ENCODE results near the gene SMIM26. TPM values are rescaled to one million over a fixed set of nuclear protein-coding genes. Genes with fewer than 3 reads are reported as not detected.
"Not testable (repeated sequence)": the region's sequence is repeated elsewhere in the genome, so short reads cannot be mapped to it uniquely, and the experiment has no call there.

Gene SMIM26, protein sequence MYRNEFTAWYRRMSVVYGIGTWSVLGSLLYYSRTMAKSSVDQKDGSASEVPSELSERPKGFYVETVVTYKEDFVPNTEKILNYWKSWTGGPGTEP
- polyA plus RNA-seq, result 105 TPM
- long read RNA-seq, donor 1, transcript SMIM26-201 (2 exons, 505 nt), result minor isoform, 8 of 41 reads
- long read RNA-seq, donor 1, transcript SMIM26-202 (2 exons, 575 nt), result major isoform, 33 of 41 reads
- long read RNA-seq, donor 1, partial matches to known transcripts, result 0 of 41 reads
- long read RNA-seq, donor 1, other reads (novel, unspliced or antisense), result 0 of 41 reads
- long read RNA-seq, donor 2, transcript SMIM26-201 (2 exons, 505 nt), result minor isoform, 36 of 122 reads
- long read RNA-seq, donor 2, transcript SMIM26-202 (2 exons, 575 nt), result major isoform, 70 of 122 reads
- long read RNA-seq, donor 2, partial matches to known transcripts, result 16 of 122 reads
- long read RNA-seq, donor 2, other reads (novel, unspliced or antisense), result 0 of 122 reads
- long read RNA-seq, donor 3, transcript SMIM26-202 (2 exons, 575 nt), result major isoform, 114 of 150 reads
- long read RNA-seq, donor 3, transcript SMIM26-201 (2 exons, 505 nt), result minor isoform, 36 of 150 reads
- long read RNA-seq, donor 3, partial matches to known transcripts, result 0 of 150 reads
- long read RNA-seq, donor 3, other reads (novel, unspliced or antisense), result 0 of 150 reads
- long read RNA-seq, donor 4, transcript SMIM26-202 (2 exons, 575 nt), result major isoform, 8 of 11 reads
- long read RNA-seq, donor 4, partial matches to known transcripts, result 0 of 11 reads
- long read RNA-seq, donor 4, other reads (novel, unspliced or antisense), result 0 of 11 reads
- long read RNA-seq, donor 5, transcript SMIM26-201 (2 exons, 505 nt), result minor isoform, 15 of 52 reads
- long read RNA-seq, donor 5, transcript SMIM26-202 (2 exons, 575 nt), result major isoform, 32 of 52 reads
- long read RNA-seq, donor 5, partial matches to known transcripts, result 5 of 52 reads
- long read RNA-seq, donor 5, other reads (novel, unspliced or antisense), result 0 of 52 reads
- long read RNA-seq, donor 6, transcript SMIM26-202 (2 exons, 575 nt), result major isoform, 64 of 101 reads
- long read RNA-seq, donor 6, transcript SMIM26-201 (2 exons, 505 nt), result minor isoform, 25 of 101 reads
- long read RNA-seq, donor 6, partial matches to known transcripts, result 12 of 101 reads
- long read RNA-seq, donor 6, other reads (novel, unspliced or antisense), result 0 of 101 reads
- long read RNA-seq, donor 7, transcript SMIM26-201 (2 exons, 505 nt), result minor isoform, 10 of 41 reads
- long read RNA-seq, donor 7, transcript SMIM26-202 (2 exons, 575 nt), result major isoform, 31 of 41 reads
- long read RNA-seq, donor 7, partial matches to known transcripts, result 0 of 41 reads
- long read RNA-seq, donor 7, other reads (novel, unspliced or antisense), result 0 of 41 reads
- long read RNA-seq, donor 8, transcript SMIM26-202 (2 exons, 575 nt), result major isoform, 95 of 129 reads
- long read RNA-seq, donor 8, transcript SMIM26-201 (2 exons, 505 nt), result minor isoform, 34 of 129 reads
- long read RNA-seq, donor 8, partial matches to known transcripts, result 0 of 129 reads
- long read RNA-seq, donor 8, other reads (novel, unspliced or antisense), result 0 of 129 reads
- long read RNA-seq, donor 9, transcript SMIM26-201 (2 exons, 505 nt), result minor isoform, 31 of 136 reads
- long read RNA-seq, donor 9, transcript SMIM26-202 (2 exons, 575 nt), result major isoform, 105 of 136 reads
- long read RNA-seq, donor 9, partial matches to known transcripts, result 0 of 136 reads
- long read RNA-seq, donor 9, other reads (novel, unspliced or antisense), result 0 of 136 reads
- long read RNA-seq, donor 10, transcript SMIM26-202 (2 exons, 575 nt), result major isoform, 96 of 128 reads
- long read RNA-seq, donor 10, transcript SMIM26-201 (2 exons, 505 nt), result minor isoform, 32 of 128 reads
- long read RNA-seq, donor 10, partial matches to known transcripts, result 0 of 128 reads
- long read RNA-seq, donor 10, other reads (novel, unspliced or antisense), result 0 of 128 reads
- long read RNA-seq, donor 11, transcript SMIM26-202 (2 exons, 575 nt), result major isoform, 50 of 78 reads
- long read RNA-seq, donor 11, transcript SMIM26-201 (2 exons, 505 nt), result minor isoform, 28 of 78 reads
- long read RNA-seq, donor 11, partial matches to known transcripts, result 0 of 78 reads
- long read RNA-seq, donor 11, other reads (novel, unspliced or antisense), result 0 of 78 reads

DNA sequence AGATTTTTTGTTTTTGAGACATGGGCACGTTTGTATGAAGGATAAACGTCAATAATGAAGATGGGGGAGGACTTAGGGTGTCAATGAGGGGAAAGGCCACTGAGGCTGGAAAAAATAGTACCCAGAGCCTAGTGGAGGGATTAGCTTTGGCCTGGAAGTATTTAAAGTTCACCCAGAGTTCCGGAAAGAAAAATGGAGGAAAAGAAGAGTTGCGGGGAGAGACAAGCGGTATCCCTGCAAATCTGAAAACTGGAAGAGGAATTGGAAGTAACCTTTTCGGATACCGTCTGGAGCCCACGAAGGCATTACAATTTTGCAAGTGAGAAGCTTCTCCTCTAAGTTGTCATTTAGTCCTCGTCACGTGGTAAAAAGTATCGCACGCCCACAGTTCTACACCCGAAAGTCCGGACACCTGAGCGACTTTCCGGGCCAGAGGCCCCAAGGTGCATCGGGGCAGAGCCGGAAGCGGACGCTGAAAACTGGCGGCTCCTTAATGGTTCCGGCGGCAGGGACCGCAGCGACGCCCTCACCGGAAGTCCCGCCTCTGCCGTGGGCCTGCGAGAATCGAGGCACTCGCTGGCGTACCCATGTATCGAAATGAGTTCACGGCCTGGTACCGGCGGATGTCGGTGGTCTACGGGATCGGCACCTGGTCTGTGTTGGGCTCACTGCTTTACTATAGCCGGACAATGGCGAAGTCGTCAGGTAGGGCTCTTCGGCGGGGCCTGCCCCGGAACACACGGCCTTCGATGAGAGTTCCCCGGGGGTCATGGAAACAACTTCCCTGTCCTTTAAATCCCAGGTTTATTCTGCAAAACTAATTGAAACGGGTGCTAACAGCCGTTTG is at the start of gene SMIM26:
Gene SMIM26, plus strand, starts transcription at position 541 of the 847 bp plus-strand sequence. Its CDS starts 47 bp downstream, at position 588.
- H3K36me3 ChIP-seq (ENCODE audit: control insufficient read depth, insufficient read depth, low read length), result peaks cover 23% of the 10 kb centered on the region
- H3K27ac ChIP-seq (ENCODE audit: low read length), result peak within 1 kb of the TSS; percentile 89
- no peaks in the 10 kb centered on the region for H3K4me1 ChIP-seq (ENCODE audit: control insufficient read depth, insufficient read depth, low read length)
- H3K27me3 ChIP-seq (ENCODE audit: control insufficient read depth, insufficient read depth, low read length), result no peaks in the 10 kb centered on the region
- DNase-seq, result peak; percentile 94 to 97
- 3% methylated on average over 10 of the region's 51 CpGs for WGBS (ENCODE audit: insufficient coverage, low lambda C conversion rate)
- no peaks in the 10 kb centered on the region for H3K9me3 ChIP-seq (ENCODE audit: control insufficient read depth, low read depth, low read length)
- H3K4me3 ChIP-seq (ENCODE audit: low read length), result peak within 1 kb of the TSS; percentile 90

DNA sequence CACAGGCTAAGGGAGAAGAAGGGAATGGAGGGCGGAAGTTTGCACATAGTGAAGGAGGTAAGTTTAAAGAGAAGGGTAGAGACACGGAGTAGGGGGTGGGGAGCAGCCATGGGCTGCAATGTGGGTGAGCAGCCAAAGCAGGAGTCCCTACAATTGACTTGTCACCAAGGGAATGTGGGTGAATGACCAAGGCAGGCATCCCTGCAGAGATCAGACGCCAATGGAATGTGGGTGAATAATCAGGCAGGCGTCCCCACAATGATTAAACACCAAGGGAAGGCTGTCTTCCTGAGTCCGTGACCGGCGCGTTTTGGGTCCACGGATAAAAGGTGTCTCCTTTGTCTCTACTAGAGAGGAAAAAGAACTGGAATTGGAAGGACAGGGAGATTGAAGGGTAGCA is 45.2 kb upstream of the SMIM26 start:
- H3K9me3 ChIP-seq (ENCODE audit: control insufficient read depth, low read depth, low read length); DNase-seq; H3K27ac ChIP-seq (ENCODE audit: low read length); H3K27me3 ChIP-seq (ENCODE audit: control insufficient read depth, insufficient read depth, low read length); H3K4me1 ChIP-seq (ENCODE audit: control insufficient read depth, insufficient read depth, low read length); H3K4me3 ChIP-seq (ENCODE audit: low read length): not testable (repeated sequence)
- no CpG with 5 or more reads among the region's 9 CpGs for WGBS (ENCODE audit: insufficient coverage, low lambda C conversion rate)
- peaks cover 34% of the 10 kb centered on the region for H3K36me3 ChIP-seq (ENCODE audit: control insufficient read depth, insufficient read depth, low read length)

DNA sequence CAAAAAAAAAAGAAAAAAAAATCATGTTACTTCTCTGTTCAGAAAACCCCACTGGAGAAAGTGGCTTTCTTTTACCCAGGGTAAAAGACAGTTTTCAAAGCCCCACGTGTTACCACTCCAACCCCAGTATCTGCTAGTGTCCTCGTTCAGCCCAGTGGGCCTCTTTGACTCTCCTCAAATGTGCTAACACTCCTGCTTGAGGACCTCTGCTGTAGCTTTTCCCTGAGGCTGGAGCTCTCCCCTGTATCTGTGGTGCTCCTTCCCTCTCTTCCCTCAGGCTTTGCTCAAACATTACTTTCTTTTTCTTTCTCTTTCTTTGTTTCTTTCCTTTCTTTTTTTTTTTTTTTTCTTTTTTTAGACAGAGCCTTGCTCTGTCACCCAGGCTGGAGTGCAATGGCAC is 44.2 kb upstream of the SMIM26 start:
- DNase-seq, result no peak
- Histone ChIP-seq H3K4me3 (ENCODE audit: low read length) (no peak overlapping the region), H3K27me3 (ENCODE audit: control insufficient read depth, insufficient read depth, low read length) (no peaks in the 10 kb centered on the region), H3K4me1 (ENCODE audit: control insufficient read depth, insufficient read depth, low read length) (no peaks in the 10 kb centered on the region), H3K27ac (ENCODE audit: low read length) (no peak overlapping the region), H3K36me3 (ENCODE audit: control insufficient read depth, insufficient read depth, low read length) (peaks cover 42% of the 10 kb centered on the region), H3K9me3 (ENCODE audit: control insufficient read depth, low read depth, low read length) (no peaks in the 10 kb centered on the region)
- WGBS (ENCODE audit: insufficient coverage, low lambda C conversion rate), result 93% methylated on average over 2 of the region's 2 CpGs

DNA sequence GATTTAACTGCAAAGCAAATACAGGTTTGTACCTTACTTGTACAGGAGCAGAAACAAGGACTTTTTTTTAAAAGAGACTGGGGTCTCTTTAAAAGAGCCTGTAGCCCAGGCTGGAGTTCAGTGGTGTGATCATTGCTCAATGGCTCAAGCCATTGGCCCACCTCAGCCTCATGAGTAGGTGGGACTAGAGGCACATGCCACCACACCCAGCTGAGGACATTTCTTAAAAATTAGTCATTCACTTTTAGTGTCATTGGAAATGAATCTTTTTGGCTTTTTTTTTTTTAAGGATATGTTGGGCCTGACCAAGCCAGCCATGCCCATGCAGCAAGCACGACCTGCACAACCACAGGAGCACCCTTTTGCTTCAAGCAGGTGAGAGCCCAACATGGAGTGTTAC is 42.6 kb upstream of the SMIM26 start:
- Histone ChIP-seq H3K4me3 (ENCODE audit: low read length) (no peak overlapping the region), H3K36me3 (ENCODE audit: control insufficient read depth, insufficient read depth, low read length) (peaks cover 57% of the 10 kb centered on the region)
- no CpG with 5 or more reads among the region's 1 CpG for WGBS (ENCODE audit: insufficient coverage, low lambda C conversion rate)

DNA sequence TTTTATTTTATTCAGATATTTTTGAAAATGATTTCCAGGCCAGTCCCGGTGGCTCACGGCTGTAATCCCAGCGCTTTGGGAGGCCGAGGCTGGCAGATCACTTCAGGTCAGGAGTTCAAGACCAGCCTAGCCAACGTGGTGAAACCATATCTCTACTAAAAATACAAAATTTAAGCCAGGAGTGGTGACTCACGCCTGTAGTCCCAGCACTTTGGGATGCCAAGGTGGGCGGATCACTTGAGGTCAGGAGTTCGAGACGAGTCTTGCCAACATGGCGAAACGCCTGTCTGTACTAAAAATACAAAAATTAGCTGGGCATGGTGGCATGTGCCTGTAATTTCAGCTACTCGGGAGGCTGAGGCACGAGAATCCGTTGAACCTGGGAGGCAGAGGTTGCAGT is 40.5 kb upstream of the SMIM26 start:
- peaks cover 68% of the 10 kb centered on the region for H3K36me3 ChIP-seq (ENCODE audit: control insufficient read depth, insufficient read depth, low read length)
- H3K9me3 ChIP-seq (ENCODE audit: control insufficient read depth, low read depth, low read length); DNase-seq; H3K4me3 ChIP-seq (ENCODE audit: low read length); H3K27me3 ChIP-seq (ENCODE audit: control insufficient read depth, insufficient read depth, low read length); H3K4me1 ChIP-seq (ENCODE audit: control insufficient read depth, insufficient read depth, low read length); H3K27ac ChIP-seq (ENCODE audit: low read length): not testable (repeated sequence)
- WGBS (ENCODE audit: insufficient coverage, low lambda C conversion rate), result 100% methylated on average over 3 of the region's 14 CpGs

More for the DNA sequence above, 42.6 kb upstream of the SMIM26 start:
- H3K9me3 ChIP-seq (ENCODE audit: control insufficient read depth, low read depth, low read length), result no peaks in the 10 kb centered on the region
- no peak for DNase-seq
- no peaks in the 10 kb centered on the region for H3K4me1 ChIP-seq (ENCODE audit: control insufficient read depth, insufficient read depth, low read length)
- H3K27ac ChIP-seq (ENCODE audit: low read length), result no peak overlapping the region
- H3K27me3 ChIP-seq (ENCODE audit: control insufficient read depth, insufficient read depth, low read length), result no peaks in the 10 kb centered on the region

DNA sequence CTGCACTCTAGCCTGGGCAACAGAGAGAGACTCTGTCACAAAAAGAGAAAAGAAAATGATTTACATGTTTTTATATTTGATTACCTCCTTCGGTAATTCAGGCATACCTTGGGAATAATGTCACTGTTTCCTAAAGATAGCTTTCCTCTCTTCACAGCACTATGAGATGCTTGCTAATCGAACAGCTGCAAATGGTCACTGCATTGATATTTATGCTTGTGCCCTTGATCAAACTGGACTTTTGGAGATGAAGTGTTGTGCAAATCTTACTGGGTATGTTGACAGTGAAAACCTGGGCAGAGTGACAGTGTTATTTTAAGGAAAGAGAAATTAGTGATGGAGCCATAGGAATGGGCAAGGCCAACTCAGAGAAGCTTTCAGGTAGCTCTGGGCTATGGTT is 39.9 kb upstream of the SMIM26 start:
- peaks cover 67% of the 10 kb centered on the region for H3K36me3 ChIP-seq (ENCODE audit: control insufficient read depth, insufficient read depth, low read length)
- H3K4me1 ChIP-seq (ENCODE audit: control insufficient read depth, insufficient read depth, low read length), result no peaks in the 10 kb centered on the region
- no peaks in the 10 kb centered on the region for H3K9me3 ChIP-seq (ENCODE audit: control insufficient read depth, low read depth, low read length)
- H3K4me3 ChIP-seq (ENCODE audit: low read length), result no peak overlapping the region
- no peak for DNase-seq
- no CpG with 5 or more reads among the region's 2 CpGs for WGBS (ENCODE audit: insufficient coverage, low lambda C conversion rate)
- no peaks in the 10 kb centered on the region for H3K27me3 ChIP-seq (ENCODE audit: control insufficient read depth, insufficient read depth, low read length)
- no peak overlapping the region for H3K27ac ChIP-seq (ENCODE audit: low read length)

DNA sequence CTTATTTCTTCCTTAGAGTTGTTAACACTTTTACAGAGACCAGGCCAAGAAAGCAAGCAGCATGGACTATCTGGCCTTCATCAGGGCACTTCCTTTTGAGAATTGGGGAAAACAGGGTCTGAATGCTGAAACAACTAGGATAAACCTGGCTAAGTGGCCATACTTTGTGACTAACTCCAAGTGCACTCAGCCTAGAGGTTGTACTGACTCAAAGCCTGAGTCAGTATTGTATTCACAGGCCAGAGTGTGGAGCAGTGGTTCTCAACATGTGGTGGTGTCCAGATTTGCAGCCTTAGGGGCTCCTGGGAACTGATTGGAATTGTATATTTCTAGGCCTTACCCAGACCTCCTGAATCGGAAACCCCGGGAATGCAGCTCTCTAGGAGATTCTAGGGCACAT is 39.4 kb upstream of the SMIM26 start:
- no peak for DNase-seq
- H3K4me1 ChIP-seq (ENCODE audit: control insufficient read depth, insufficient read depth, low read length), result no peaks in the 10 kb centered on the region
- no CpG with 5 or more reads among the region's 2 CpGs for WGBS (ENCODE audit: insufficient coverage, low lambda C conversion rate)
- no peak overlapping the region for H3K4me3 ChIP-seq (ENCODE audit: low read length)
- H3K36me3 ChIP-seq (ENCODE audit: control insufficient read depth, insufficient read depth, low read length), result peaks cover 72% of the 10 kb centered on the region
- H3K27ac ChIP-seq (ENCODE audit: low read length), result no peak overlapping the region
- H3K27me3 ChIP-seq (ENCODE audit: control insufficient read depth, insufficient read depth, low read length), result no peaks in the 10 kb centered on the region
- H3K9me3 ChIP-seq (ENCODE audit: control insufficient read depth, low read depth, low read length), result no peaks in the 10 kb centered on the region

DNA sequence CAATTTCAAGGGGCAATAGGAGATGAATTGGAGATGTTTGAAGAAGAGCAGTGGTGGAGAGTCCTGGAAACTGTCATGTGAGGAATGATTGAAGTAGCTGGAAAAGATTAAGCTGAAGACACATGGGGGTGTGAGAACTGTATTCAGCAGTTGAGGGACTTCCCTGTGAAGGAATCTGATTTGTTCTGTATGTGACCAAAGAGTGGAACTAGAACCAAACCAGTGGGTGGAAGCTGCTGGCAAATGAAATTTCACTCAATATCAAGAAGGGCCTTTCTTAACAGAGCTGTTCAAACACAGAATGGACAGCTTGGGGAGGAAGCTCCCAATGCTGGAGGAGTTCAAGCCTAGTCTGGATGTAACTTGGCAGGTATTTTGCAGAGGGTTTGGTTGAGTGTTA is 38.2 kb upstream of the SMIM26 start:
- peaks cover 81% of the 10 kb centered on the region for H3K36me3 ChIP-seq (ENCODE audit: control insufficient read depth, insufficient read depth, low read length)
- no peaks in the 10 kb centered on the region for H3K27me3 ChIP-seq (ENCODE audit: control insufficient read depth, insufficient read depth, low read length)

More for the DNA sequence above, 38.2 kb upstream of the SMIM26 start:
- Histone ChIP-seq H3K27ac (ENCODE audit: low read length) (no peak overlapping the region), H3K4me3 (ENCODE audit: low read length) (no peak overlapping the region), H3K9me3 (ENCODE audit: control insufficient read depth, low read depth, low read length) (no peaks in the 10 kb centered on the region), H3K4me1 (ENCODE audit: control insufficient read depth, insufficient read depth, low read length) (no peaks in the 10 kb centered on the region)
- no peak for DNase-seq

Data from large intestine (tissue), 12 donors.